ENCODE data around the gene PNKP.
"Not testable (repeated sequence)": the region's sequence is repeated elsewhere in the genome, so short reads cannot be mapped to it uniquely, and the experiment has no call there.

- TF ChIP-seq CTCF (conservative IDR thresholded peaks at IDR 0.05; ENCODE audit: low read depth, low read length); EZH2 (IDR thresholded peaks at IDR 0.05; ENCODE audit: low read length, unreplicated experiment); EZH2phosphoT487 (IDR thresholded peaks at IDR 0.05; ENCODE audit: borderline replicate concordance, low read length): not testable (repeated sequence)
Measured at GRCh38 chr19:49819452-49820115, 47.8 kb downstream of the PNKP start.

Measured in PC-3 (cell line).